Karpas-422 (cell line): ENCODE measurements around the gene NR2F2. TPM values are rescaled to one million over a fixed set of nuclear protein-coding genes. Genes with fewer than 3 reads are reported as not detected.

ENCODE experiments used
- DNase-seq: peaks from one replicate; pipeline ENCODE4 v3.0.0-alpha.2; 2015
- H2AFZ ChIP-seq: fragments of 200-600 bp; sonication (generic); 2 replicates; pipeline ENCODE4 v1.6.1; 2014; ENCODE audit warnings: antibody characterized with exemption, low read length, mixed read lengths
- H3K27ac ChIP-seq: fragments of 200-600 bp; sonication (generic); 2 replicates; pipeline ENCODE4 v1.5.1; 2014; ENCODE audit warnings: mild to moderate bottlenecking, low read length, moderate library complexity
- H3K27me3 ChIP-seq: fragments of 200-600 bp; sonication (generic); 2 replicates; pipeline ENCODE4 v1.6.1; 2014; ENCODE audit warnings: low read length, mixed read lengths
- H3K36me3 ChIP-seq: fragments of 200-600 bp; sonication (generic); 2 replicates; pipeline ENCODE4 v1.6.1; 2014; ENCODE audit warnings: low read length, mixed read lengths; ENCODE audit not compliant: insufficient read depth
- H3K4me1 ChIP-seq: fragments of 200-600 bp; sonication (generic); 2 replicates; pipeline ENCODE4 v1.6.1; 2014; ENCODE audit warnings: mild to moderate bottlenecking, low read length, mixed read lengths
- H3K4me2 ChIP-seq: fragments of 200-600 bp; sonication (generic); 2 replicates; pipeline ENCODE4 v1.6.1; 2014; ENCODE audit warnings: low read length, low read depth, mild to moderate bottlenecking; ENCODE audit not compliant: poor library complexity, severe bottlenecking
- H3K4me3 ChIP-seq: fragments of 200-600 bp; sonication (generic); 2 replicates; pipeline ENCODE4 v1.5.1; 2014; ENCODE audit warnings: mild to moderate bottlenecking, antibody characterized with exemption, low read length, mixed read lengths
- H3K79me2 ChIP-seq: fragments of 200-600 bp; sonication (generic); 2 replicates; pipeline ENCODE4 v1.6.1; 2014; ENCODE audit warnings: mild to moderate bottlenecking, low read length, mixed read lengths
- H3K9ac ChIP-seq: fragments of 200-600 bp; sonication (generic); 2 replicates; pipeline ENCODE4 v1.6.0; 2014; ENCODE audit warnings: low read length
- H3K9me2 ChIP-seq: fragments of 200-600 bp; sonication (generic), shearing (Covaris generic); replicated peaks from 2 replicates; pipeline ENCODE4 v1.6.0; 2014; ENCODE audit warnings: mild to moderate bottlenecking, low read length, moderate library complexity; ENCODE audit not compliant: insufficient read depth
- H3K9me3 ChIP-seq: fragments of 300-700, 200-600 bp; sonication (generic); 2 replicates; pipeline ENCODE4 v1.6.1; 2014; ENCODE audit warnings: low read length, mixed read lengths
- H4K20me1 ChIP-seq: fragments of 200-600 bp; sonication (generic); 2 replicates; pipeline ENCODE4 v1.6.1; 2014; ENCODE audit warnings: mild to moderate bottlenecking, antibody characterized with exemption, low read length, low read depth; ENCODE audit not compliant: insufficient read depth
- total RNA-seq: library from RNA; depleted of rRNA; stranded (reverse); fragments of >200 nt; shearing (Covaris generic); gene quantifications from 2 replicates; pipeline ENCODE4 v1.2.3, GENCODE V29; 2014; ENCODE audit warnings: low replicate concordance

NR2F2 gene
- total RNA-seq, 1 experiment from 2014 or later: not detected

- H3K4me2 ChIP-seq: no peak overlapping the region
- no peaks in the 10 kb centered on the region for H4K20me1 ChIP-seq
- H3K4me3 ChIP-seq: no peak overlapping the region
- H3K9me3 ChIP-seq: peaks cover 28% of the 10 kb centered on the region
- H3K27me3 ChIP-seq: no peaks in the 10 kb centered on the region
- no peaks in the 10 kb centered on the region for H3K9me2 ChIP-seq
- no peak overlapping the region for H3K27ac ChIP-seq
- H2AFZ ChIP-seq: no peak overlapping the region
- no peak for DNase-seq
- no peak overlapping the region for H3K9ac ChIP-seq
- no peaks in the 10 kb centered on the region for H3K4me1 ChIP-seq
- no peaks in the 10 kb centered on the region for H3K79me2 ChIP-seq
- H3K36me3 ChIP-seq: no peaks in the 10 kb centered on the region
These were observed 32.7 kb upstream of the NR2F2 start for GRCh38 chr15:96297783-96298182.

- no peak overlapping the region for H3K27ac ChIP-seq
- no peak for DNase-seq
- no peak overlapping the region for H3K4me2 ChIP-seq
- no peaks in the 10 kb centered on the region for H3K79me2 ChIP-seq
- H3K36me3 ChIP-seq: no peaks in the 10 kb centered on the region
- no peak overlapping the region for H3K9ac ChIP-seq
- no peaks in the 10 kb centered on the region for H4K20me1 ChIP-seq
- no peaks in the 10 kb centered on the region for H3K9me2 ChIP-seq
- no peak overlapping the region for H3K4me3 ChIP-seq
- H2AFZ ChIP-seq: no peak overlapping the region
- no peaks in the 10 kb centered on the region for H3K4me1 ChIP-seq
- H3K9me3 ChIP-seq: peaks cover 29% of the 10 kb centered on the region
- no peaks in the 10 kb centered on the region for H3K27me3 ChIP-seq
These were observed 32.3 kb upstream of the NR2F2 start for GRCh38 chr15:96298217-96298616.

- Histone ChIP-seq H3K4me3 (no peak overlapping the region), H3K79me2 (no peaks in the 10 kb centered on the region), H4K20me1 (no peaks in the 10 kb centered on the region), H3K27ac (no peak overlapping the region), H3K4me2 (no peak overlapping the region), H2AFZ (no peak overlapping the region), H3K9me2 (no peaks in the 10 kb centered on the region), H3K9me3 (peaks cover 35% of the 10 kb centered on the region), H3K4me1 (no peaks in the 10 kb centered on the region), H3K27me3 (no peaks in the 10 kb centered on the region), H3K36me3 (no peaks in the 10 kb centered on the region), H3K9ac (no peak overlapping the region)
- no peak for DNase-seq
These were observed 29.7 kb upstream of the NR2F2 start for GRCh38 chr15:96300836-96301235.

- H3K4me2 ChIP-seq: no peak overlapping the region
- H2AFZ ChIP-seq: no peak overlapping the region
- H3K4me1 ChIP-seq: no peaks in the 10 kb centered on the region
- no peak overlapping the region for H3K4me3 ChIP-seq
- H3K36me3 ChIP-seq: no peaks in the 10 kb centered on the region
- H3K9ac ChIP-seq: no peak overlapping the region
- no peaks in the 10 kb centered on the region for H3K79me2 ChIP-seq
- no peaks in the 10 kb centered on the region for H4K20me1 ChIP-seq
- no peaks in the 10 kb centered on the region for H3K9me2 ChIP-seq
- H3K27ac ChIP-seq: no peak overlapping the region
- no peak for DNase-seq
- no peaks in the 10 kb centered on the region for H3K27me3 ChIP-seq
- peaks cover 43% of the 10 kb centered on the region for H3K9me3 ChIP-seq
These were observed 26.9 kb upstream of the NR2F2 start for GRCh38 chr15:96303503-96304056.

- no peak overlapping the region for H3K4me2 ChIP-seq
- H3K27ac ChIP-seq: no peak overlapping the region
- H3K9ac ChIP-seq: no peak overlapping the region
- H3K9me2 ChIP-seq: no peaks in the 10 kb centered on the region
- no peaks in the 10 kb centered on the region for H3K79me2 ChIP-seq
- no peaks in the 10 kb centered on the region for H3K36me3 ChIP-seq
- no peak overlapping the region for H2AFZ ChIP-seq
- no peaks in the 10 kb centered on the region for H3K4me1 ChIP-seq
- H3K4me3 ChIP-seq: no peak overlapping the region
- H3K27me3 ChIP-seq: no peaks in the 10 kb centered on the region
- no peaks in the 10 kb centered on the region for H4K20me1 ChIP-seq
- no peak for DNase-seq
- H3K9me3 ChIP-seq: peaks cover 45% of the 10 kb centered on the region
These were observed 25.7 kb upstream of the NR2F2 start for GRCh38 chr15:96304839-96305238.

- no peak for DNase-seq
- H2AFZ ChIP-seq: no peak overlapping the region
- H3K4me2 ChIP-seq: no peak overlapping the region
- no peaks in the 10 kb centered on the region for H3K79me2 ChIP-seq
- no peaks in the 10 kb centered on the region for H4K20me1 ChIP-seq
- H3K9me2 ChIP-seq: no peaks in the 10 kb centered on the region
- no peaks in the 10 kb centered on the region for H3K36me3 ChIP-seq
- no peak overlapping the region for H3K4me3 ChIP-seq
- no peaks in the 10 kb centered on the region for H3K27me3 ChIP-seq
- peaks cover 55% of the 10 kb centered on the region for H3K9me3 ChIP-seq
- H3K4me1 ChIP-seq: no peaks in the 10 kb centered on the region
- H3K27ac ChIP-seq: no peak overlapping the region
- no peak overlapping the region for H3K9ac ChIP-seq
These were observed 24.2 kb upstream of the NR2F2 start for GRCh38 chr15:96306321-96306720.

- H3K4me3 ChIP-seq: no peak overlapping the region
- no peaks in the 10 kb centered on the region for H4K20me1 ChIP-seq
- no peaks in the 10 kb centered on the region for H3K4me1 ChIP-seq
- H3K27ac ChIP-seq: no peak overlapping the region
- H3K36me3 ChIP-seq: no peaks in the 10 kb centered on the region
- H3K27me3 ChIP-seq: no peaks in the 10 kb centered on the region
- no peak overlapping the region for H2AFZ ChIP-seq
- no peak overlapping the region for H3K9ac ChIP-seq
- H3K4me2 ChIP-seq: no peak overlapping the region
- peaks cover 55% of the 10 kb centered on the region for H3K9me3 ChIP-seq
- DNase-seq: no peak
- H3K9me2 ChIP-seq: no peaks in the 10 kb centered on the region
- no peaks in the 10 kb centered on the region for H3K79me2 ChIP-seq
These were observed 22.6 kb upstream of the NR2F2 start for GRCh38 chr15:96307856-96308394.

GRCh38 chr15:96309143-96309660, 21.3 kb upstream of the NR2F2 start:
- peaks cover 57% of the 10 kb centered on the region for H3K9me3 ChIP-seq
- H3K27ac ChIP-seq: no peak overlapping the region
- H3K27me3 ChIP-seq: no peaks in the 10 kb centered on the region
- H3K79me2 ChIP-seq: no peaks in the 10 kb centered on the region
- H4K20me1 ChIP-seq: no peaks in the 10 kb centered on the region
- no peaks in the 10 kb centered on the region for H3K36me3 ChIP-seq
- no peak overlapping the region for H3K9ac ChIP-seq
- no peaks in the 10 kb centered on the region for H3K4me1 ChIP-seq
- no peak for DNase-seq
- H3K9me2 ChIP-seq: no peaks in the 10 kb centered on the region
- no peak overlapping the region for H3K4me3 ChIP-seq
- no peak overlapping the region for H3K4me2 ChIP-seq
- no peak overlapping the region for H2AFZ ChIP-seq
